Measurements from ENCODE around the gene SLC25A1.
A peak's percentile ranks its signal among the peaks of the same experiment; 100 is the strongest.
"Not testable (repeated sequence)": the region's sequence is repeated elsewhere in the genome, so short reads cannot be mapped to it uniquely, and the experiment has no call there.

SLC25A1 gene

DNA sequence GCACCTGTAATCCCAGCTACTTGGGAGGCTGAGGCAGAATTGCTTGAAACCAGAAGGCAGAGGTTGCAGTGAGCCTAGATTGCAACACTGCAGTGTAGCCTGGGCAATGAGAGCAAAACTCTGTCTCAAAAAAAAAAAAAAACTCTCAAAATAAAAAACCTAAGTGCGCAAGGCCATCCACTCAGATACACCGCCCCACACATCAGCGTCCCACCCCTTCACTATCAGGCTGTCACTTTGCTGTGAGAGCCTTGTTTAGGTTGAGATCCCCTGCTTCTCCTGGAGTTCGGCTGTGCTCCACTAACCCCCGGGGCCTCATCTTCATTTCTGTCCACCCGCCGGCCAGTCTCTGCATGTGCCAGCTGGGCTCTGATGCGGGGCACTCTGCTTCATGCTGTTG lies 12.1 kb downstream of the SLC25A1 start:
- no peak for DNase-seq (ENCODE audit: low read depth)

DNA sequence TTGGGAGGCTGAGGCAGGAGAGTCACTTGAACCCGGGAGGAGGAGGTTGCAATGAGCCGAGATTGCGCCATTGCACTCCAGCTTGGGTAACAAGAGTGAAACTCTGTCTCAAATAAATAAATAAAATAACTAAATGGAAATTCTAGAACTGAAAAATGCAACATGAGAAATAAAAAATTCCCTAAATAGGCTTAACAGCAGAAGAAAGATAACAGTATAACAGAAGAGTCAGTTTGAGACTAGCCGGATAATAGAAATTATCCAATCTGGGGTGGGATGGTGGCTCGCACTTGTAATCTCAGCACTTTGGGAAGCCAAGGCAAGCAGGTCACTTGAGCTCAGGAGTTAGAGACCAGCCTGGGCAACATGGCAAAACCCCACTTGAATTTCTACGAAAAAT lies 14.1 kb downstream of the SLC25A1 start:
- DNase-seq (ENCODE audit: low read depth), result no peak

DNA sequence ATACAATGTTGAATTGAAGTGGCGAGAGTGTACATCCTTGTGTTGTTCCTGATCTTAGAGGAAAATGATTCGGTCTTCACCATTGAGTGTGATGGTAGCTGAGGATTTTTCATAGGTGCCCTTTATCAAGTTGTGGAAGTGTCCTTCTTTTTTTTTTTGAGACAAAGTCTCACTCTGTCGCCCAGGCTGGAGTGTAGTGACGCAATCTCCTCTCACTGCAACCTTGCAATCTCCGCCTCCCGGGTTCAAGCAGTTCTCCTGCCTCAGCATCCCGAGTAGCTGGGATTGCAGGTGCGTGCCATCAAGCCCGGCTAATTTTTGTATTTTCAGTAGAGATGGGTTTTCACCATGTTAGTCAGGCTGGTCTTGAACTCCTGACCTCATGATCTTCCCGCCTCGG lies 19.9 kb downstream of the SLC25A1 start:
- DNase-seq (ENCODE audit: low read depth), result not testable (repeated sequence)

DNA sequence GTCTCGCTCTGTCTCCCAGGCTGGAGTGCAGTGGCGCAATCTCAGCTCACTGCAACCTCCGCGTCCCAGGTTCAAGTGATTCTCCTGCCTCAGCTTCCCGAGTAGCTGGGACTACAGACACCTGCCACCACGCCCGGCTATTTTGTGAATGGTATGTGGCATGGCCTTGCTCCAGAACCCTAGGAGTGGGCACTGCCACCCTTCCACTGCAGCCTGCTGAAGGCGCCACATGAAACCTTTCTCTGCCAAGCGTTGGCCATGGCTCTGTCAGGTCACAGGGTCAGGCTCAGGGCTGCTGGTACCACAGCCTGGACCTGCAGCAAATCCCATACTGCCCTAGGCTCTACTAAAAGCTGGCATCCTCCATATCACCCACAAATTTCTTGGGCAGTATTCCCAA lies 22.4 kb downstream of the SLC25A1 start:
- DNase-seq (ENCODE audit: low read depth), result not testable (repeated sequence)

DNA sequence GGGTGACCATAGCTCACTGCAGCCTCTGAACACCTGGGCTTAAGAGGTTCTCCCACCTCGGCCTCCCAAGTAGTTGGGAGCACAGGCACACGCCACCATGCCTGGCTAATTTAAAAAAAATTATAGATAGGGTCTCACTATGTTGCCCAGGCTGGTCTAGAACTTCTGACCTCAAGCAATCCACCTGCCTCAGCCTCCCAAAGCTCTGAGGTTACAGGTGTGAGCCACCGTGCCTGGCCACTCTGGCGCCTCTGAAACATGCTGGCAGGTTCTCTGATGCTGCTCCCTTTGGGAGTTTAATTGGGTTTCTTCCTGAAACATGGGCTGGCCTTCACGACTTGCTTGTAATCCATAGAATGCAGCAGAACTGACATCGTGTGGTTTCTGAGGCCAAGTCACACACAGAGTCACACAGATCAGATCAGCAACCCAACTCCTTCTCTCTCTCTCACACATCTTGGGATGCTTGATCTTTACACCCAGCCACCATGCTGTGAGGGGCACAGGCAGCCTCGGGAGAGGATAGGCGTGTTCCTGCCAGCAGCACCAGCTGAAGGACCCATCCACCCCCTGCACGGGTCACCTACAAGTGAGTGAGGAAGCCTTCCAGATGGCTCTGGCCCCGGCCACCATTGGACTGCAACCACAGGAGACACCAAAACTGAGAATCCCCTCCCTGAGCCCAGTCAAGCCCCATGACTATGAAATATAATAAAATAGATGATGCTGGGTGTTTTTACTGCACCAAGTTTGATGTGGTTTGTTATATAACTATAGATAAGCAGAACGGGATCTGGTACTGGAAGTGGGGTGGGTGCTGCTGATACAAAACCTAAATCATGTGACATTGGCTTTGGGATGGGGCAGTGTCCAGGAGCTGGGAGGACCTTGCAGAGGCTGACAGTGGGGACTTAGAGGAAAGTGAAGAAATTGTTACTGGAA lies 25.3 kb downstream of the SLC25A1 start:
- DNase-seq (ENCODE audit: low read depth), result no peak

DNA sequence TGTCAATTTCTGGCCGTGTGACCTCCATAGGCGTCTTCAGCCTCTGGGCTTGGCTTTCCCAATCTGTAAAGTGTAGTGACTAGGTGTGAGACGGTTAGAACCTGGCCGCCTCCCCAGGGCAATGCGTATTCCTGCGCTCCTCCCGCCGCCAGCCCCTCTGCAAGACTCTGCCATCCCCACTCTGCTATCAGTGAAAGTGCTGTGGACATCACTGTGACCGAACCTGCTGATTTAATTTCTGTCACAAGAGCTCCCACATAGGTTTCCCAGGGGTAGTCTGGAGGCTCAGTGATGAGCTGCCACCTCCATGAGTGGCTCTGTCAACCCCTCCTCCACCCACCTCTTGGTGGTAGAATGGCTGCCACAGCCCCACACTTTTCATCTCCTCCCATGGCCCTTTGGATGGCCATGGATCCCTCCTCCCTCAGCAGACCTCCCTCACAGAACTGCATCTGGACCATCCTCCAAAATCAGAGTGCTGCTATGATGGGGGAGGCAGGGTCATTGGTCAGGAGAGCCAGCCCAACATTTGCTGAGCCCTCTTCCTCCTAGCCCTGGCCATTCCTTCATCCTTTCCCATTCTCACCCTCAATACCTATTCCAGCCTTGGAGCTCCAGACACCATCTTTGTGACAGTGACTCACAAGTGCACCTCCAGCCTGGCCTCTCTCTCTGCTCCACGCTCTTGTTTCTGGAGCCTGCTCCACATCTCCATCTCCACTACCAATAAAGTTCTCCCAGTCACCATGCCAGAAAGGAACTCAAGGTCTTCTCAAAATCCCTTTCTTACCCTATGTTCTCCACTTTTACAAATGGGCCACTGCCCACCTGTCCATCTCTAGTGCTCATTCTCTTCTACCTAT lies 27.0 kb downstream of the SLC25A1 start:
- no peak for DNase-seq (ENCODE audit: low read depth)

DNA sequence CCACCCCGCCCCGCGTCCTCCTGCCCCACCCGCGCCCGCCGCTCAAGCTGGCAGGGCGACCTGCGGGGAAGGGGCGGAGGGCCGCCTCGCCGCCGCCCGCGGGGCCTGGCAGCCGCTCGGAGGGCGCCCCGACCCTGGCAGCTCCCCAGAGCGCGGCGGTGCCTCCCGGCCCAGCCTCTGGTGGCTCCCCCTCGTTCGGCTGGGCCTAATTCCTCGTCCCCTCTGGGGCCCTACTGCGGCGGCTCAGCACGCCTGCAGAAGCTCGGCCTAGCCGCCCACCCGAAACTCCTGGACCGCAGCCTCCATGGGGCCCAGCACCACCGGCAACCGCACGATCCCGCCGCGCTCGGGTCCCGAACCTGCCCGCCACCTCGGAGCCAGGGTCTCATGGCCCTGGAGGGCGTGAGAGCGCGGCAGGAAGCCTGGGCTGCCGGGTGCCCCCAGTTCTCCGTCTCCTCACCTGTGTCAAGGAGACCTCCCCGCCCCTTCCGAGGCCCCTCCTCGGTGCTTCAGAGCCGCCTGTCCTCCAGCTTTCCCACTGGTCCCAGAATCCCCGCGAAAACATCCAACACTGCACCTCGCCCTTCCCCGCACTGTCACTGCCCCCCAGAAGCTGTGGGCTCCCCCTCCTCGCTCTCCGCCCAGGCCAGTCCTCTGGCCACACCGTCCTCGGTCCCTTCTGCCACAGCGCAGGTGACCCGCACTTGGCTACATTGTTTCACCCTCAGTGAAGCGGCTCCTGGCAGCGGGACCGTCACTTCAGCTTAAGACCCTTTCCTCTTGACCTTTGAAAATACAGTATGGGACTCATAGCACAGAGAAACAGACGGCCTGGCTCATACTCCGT lies 27.8 kb downstream of the SLC25A1 start:
- no peak for DNase-seq (ENCODE audit: low read depth)

DNA sequence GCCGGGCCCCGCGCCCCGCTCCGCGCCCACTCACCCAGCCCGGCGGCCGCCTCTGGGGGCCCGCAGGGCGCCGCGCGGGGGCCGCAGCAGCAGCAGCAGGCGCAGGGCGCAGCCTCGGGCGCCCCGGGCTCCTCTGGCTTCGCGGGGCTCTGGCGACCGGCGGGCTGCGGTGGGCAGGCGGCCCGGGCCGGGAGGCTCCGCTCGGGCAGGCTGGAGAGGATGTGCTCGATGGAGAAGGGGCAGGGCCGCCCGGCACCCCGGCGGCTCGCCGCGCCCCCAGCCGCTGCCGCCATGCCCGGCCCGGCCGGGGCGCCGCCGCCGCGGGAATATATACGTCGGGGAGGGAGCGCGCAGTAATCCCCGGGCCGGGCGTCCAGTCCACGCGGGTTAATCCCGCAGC lies 28.5 kb downstream of the SLC25A1 start, which contains the start of gene GSC2:
GSC2 (minus strand) TSS at position 302 of the 400 bp plus-strand sequence; CDS start at position 293, 9 bp downstream.
- DNase-seq (ENCODE audit: low read depth), result no peak

DNA sequence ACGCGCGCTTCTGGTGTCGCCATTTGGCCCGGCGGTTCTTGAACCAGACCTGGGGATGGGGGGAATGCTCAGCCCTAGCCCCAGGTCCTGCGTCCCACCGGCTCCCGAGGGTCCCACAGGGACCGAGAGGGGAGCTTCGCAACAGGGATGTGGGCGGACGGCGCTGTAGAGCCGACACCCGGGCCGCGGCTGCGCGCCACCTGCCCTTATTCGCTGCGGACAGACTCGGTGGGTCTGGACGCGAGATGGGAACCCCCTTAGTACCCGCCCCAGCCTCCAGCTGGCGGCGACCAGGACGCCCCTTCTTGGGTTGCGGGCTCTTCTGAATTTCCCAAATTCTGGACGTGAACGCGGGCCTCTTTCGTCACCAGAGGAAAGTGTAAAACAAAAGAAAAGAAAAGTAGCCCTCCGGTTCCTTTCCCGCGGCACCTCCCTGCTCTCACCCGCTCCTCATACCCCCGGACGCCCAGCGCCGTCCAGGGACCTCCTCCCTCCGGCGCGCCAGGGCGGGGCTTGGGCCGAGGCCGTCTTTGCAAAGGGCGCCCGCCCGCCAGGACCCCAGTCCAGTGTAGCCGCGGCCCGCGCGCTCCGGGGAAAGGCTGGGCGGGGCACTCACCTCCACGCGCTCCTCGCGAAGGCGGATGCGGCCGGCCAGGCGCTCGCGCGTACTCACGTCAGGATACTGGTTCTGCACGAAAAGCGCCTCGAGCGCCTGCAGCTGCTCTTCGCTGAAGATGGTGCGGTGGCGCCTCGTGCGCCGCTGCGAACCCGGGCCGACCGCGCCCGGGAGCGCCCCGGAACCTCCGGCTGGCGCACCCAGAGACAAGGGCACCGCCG lies 29.3 kb downstream of the SLC25A1 start:
- peak; percentile 14 for DNase-seq (ENCODE audit: low read depth)

DNA sequence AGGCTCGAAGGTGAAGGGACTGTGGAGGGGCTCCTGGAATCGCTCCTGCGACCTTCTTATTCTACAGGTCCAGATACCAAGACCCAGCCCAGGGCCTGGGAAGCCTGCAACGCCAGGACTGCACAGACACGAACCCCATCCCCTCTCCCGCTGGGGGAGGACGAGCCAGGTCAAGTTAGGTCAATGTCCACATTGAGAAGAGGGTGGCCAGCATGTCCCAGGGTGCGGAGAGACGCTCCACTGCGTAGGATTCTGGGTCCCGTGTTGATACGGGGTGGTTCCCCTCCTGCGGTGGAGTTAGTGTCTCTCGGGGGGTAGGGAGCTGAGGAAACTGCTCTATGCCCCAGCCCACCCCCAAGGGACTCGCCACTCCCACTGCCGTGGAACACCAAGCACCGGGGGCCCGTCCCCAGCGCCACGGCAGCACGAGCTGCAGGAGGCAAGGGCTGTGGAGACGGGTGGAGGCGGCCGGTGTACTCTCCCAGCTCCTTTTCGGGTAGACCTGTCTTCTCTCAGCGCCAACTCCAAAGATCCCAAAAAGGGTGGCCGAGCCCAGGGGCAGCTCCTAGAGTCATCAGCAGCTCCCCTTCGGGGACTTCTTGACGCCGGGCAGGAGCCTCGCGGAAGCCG lies 30.0 kb downstream of the SLC25A1 start:
- DNase-seq (ENCODE audit: low read depth), result no peak

DNA sequence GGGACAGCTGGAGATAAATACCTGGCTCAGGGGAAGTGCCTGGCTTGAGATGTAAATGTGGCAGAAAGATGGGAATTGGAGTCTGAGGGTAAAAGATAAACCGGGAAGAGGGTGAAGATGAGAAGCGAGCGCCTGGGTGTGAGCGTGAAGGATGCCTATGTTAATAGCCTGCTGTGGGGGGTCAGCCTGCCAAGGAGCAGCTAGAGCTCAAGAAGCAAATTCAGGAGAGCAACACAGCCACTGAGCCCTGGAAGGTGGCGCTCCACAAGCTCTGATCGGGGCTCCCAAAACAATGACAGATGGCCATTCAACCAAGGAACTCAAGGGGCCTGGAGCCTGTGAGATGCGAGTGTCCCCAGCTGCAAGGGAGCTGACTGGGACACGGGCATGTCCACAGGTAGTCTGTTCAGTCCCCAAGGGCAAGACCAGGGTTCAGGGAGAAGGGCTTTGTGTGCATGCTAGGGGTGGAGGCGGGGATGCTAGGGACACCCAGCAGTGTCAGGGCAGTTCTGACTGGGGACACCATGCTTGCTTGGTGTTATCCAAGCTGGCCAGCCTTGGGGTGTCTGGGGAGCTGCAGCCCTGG lies 31.2 kb downstream of the SLC25A1 start:
- no peak for DNase-seq (ENCODE audit: low read depth)

DNA sequence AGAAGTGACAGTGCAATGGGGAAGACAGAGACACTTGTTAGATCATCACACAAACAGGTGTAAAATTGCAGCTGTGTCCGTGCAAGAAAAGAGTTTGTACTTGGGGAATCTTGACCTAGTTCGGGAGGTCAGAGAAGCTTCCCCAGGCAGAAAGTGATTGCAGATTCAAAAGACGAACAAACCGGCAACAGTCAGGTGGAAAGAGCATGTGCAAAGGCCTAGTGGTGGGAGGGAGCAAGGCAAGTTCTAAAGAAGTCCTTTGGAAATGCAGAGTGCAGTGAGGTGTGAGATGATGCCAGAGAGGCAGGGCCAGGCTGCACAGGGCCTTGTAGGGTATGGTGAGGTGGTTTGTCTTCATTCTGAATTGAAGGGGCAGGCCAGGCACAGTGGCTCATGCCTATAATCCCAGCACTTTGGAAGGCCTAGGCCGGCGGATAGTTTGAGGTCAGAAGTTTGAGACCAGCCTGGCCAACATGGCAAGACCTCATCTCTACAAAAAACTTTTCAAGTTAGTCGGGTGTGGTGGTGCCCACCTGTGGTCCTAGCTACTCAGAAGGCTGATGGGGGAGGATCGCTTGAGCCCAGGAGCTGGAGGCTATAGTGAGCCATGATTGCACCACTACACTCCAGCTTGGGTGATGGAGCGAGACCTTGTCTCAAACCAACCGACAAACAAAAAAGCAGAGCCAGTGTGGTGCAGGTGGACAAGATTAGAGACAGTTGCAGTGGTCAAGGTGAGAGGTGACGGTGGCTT lies 32.1 kb downstream of the SLC25A1 start:
- DNase-seq (ENCODE audit: low read depth), result no peak

DNA sequence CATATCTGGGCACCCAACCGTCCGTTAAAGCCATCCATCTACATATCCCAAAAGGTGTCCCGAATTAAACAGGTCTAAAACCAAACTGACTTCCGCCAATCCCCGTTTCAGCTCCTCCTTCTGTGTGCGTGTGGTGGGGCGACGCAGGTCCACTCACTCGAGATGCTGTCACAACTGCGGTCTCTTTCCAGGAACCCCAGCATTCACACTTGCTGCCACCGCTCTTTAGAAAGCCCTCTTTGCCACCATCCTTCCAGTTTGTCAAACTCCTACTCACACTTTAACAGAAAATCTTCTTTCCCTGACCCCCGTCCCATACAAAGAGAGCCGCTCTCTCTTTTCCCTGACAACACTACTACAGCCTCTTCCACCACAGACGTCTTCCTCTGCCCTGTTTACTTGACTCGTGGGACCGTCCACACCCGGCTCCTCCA lies 34.6 kb downstream of the SLC25A1 start:
- peak; percentile 34 for DNase-seq (ENCODE audit: low read depth)

DNA sequence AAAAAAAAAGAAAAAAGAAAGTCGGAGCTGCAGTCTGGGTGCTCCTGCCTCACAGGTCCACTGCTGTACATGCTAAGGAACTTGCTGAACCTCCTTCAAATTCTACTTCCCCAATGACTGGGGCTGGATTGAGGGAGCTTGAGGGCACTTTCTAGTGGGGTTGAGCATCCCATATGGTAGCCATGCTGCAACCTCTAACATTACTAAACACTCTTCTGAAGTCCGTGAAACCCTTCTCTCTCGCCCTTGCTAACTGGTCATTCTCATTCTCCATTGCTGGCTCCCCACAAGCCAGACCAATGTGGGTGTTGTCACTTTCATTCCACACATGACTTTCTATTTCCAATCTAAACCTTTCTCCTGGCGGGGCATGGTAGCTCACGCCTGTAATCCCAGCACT lies 35.3 kb downstream of the SLC25A1 start:
- DNase-seq (ENCODE audit: low read depth), result no peak

DNA sequence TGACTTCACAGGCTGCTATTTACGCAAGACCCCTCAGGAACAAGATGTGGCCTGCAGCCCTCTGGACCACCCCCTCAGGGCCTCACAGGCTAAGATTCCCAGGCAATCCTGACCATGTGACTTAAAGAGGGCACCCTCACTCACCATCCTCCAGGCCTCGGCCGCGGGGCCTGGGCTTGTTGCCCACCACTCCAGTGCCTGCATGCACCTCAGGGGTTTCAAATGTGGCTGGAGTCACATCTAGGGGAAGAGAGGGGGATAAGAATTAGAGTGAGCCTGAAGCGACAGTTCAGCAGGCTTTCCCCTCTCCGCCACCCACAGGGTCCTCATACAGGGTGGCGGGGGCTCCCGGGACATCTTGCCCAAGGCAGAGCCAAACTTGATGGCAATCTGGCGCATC lies 36.1 kb downstream of the SLC25A1 start:
- DNase-seq (ENCODE audit: low read depth), result no peak

DNA sequence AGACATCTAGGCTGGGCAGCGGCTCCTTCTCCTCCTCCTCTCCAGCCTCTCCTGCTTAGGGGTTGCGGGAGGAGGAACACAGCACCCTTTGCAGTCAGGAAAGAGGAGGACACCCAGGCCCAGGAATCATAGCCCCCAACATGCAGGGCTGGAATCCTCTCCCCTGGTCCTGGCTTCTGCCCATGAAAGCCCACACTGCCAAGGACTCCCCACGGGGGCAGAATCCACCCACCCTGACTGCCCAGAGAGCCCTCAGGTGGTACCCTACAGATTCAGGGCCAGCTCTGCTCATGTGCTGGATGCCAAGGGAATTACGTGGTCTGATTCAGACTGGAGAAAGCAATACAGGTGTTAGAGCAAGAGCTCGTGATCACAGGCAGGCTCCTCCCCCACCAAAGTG lies 38.6 kb downstream of the SLC25A1 start:
- DNase-seq (ENCODE audit: low read depth), result no peak

DNA sequence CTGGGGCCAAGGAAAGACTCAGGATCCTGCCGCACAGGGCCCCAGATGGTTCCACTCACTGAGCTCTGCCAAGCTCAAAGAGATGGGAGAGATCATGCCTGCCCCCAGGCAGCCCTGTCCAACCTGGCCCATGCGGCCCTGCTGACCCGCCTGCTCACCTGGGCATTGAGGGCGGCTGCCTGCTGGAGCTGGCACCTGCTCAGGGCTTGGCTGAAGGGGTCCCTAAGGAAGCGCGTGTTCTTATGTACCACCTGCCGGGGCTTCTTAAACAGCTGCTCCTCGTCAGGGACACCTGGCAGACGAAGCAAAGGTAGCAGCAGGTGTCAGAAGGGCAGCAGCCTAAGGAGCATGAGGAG lies 39.6 kb downstream of the SLC25A1 start:
- no peak for DNase-seq (ENCODE audit: low read depth)

DNA sequence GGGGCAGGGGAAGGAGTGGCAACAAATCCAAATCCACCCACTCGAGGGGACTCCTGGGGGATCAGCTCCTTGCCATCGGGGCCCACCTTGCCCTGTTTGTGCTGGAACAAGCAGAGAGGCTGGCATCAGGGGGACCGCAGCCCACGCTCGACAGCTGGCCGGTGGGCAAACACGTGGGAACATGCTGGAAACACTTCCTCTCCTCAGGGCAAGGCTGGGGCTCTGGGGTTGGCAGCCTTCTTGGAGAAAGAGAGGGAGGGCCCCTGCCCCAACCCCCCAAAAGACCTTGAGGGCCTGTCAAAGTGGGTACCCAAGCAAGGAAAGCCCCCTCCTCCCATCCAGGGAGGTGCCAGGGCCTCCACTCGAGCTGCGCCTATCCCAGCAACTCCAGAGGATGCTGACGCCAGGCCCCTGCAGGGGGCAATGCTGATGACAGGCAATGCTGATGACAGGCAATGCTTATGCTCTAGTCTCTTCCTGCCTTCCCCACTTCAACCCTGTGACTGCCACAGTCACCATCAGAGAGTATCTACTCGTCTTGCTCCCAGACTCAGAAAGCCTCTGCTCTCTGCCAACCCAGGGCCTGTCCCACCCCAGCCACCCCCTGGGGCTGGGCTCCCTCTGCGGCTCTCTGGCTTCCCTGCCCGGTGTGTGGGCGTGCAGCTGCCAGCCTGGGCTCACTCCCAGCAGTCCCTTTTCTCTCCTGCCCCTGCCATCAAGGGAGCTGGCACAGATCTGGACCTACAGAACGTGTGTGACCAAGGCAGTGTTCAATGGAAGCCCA lies 40.1 kb downstream of the SLC25A1 start:
- no peak for DNase-seq (ENCODE audit: low read depth)

All from EH (cell line).